ENCODE data around the gene NPHP1. TPM values are rescaled to one million over a fixed set of nuclear protein-coding genes. Genes with fewer than 3 reads are reported as not detected.

NPHP1 gene
- polyA plus RNA-seq, 1 donor from 2014 or later, result 8.0 TPM

DNA sequence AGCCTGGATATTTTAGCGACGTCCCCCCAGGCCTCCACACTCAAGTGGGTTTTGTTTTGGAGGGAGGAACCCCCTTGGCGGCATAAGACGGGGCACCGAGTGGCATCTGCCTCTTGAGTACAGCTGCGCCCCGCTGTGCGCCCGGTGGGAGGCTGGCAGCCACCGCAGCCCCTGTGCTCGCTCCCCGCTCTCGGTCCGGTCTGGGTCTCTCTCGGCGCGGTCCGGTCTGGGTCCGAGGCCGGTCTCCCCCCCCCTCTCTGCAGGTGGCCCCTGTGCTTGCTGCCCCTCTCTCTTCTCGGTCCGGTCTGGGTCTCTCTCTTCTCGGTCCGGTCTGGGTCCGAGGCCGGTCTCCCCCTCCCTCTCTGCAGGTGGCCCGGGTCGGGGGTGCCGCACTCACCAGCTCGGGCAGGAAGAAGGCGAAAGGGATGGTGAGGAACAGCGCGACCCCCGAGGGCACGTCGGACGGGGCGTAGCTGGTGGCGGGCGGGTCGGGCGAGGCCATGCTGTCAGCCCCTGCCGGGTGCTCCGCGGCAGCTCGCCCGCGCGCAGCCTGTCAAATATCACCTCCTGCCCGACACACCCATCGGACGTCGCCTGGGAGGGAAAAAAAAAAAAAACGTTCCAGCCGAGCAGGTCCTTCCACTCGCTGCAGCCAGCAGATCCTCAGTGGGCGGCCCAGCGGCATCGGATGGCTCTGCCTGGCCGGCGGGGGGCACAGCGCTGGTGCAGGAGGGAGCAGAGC is 89.4 kb downstream of the NPHP1 start, which contains the start of gene MALL:
MALL (minus strand) TSS at position 532 of the 742 bp plus-strand sequence; CDS start at position 502, 30 bp downstream.
- TF ChIP-seq EP300 (conservative IDR thresholded peaks at IDR 0.05; ENCODE audit: poor library complexity, severe bottlenecking) (no peak), SMC3 (conservative IDR thresholded peaks at IDR 0.05; ENCODE audit: poor library complexity) (no peak), EZH2 (IDR thresholded peaks at IDR 0.05; ENCODE audit: borderline replicate concordance, insufficient read depth, low read length, poor library complexity, severe bottlenecking) (no peak), RAD21 (conservative IDR thresholded peaks at IDR 0.05) (no peak), TAF1 (IDR thresholded peaks at IDR 0.05; ENCODE audit: low read depth) (no peak), CTCF (IDR thresholded peaks at IDR 0.05; ENCODE audit: poor library complexity, severe bottlenecking) (no peak), POLR2AphosphoS5 (IDR thresholded peaks at IDR 0.05) (no peak), MXI1 (conservative IDR thresholded peaks at IDR 0.05; ENCODE audit: poor library complexity, severe bottlenecking) (no peak)
- TF ChIP-seq, protein P1, sequence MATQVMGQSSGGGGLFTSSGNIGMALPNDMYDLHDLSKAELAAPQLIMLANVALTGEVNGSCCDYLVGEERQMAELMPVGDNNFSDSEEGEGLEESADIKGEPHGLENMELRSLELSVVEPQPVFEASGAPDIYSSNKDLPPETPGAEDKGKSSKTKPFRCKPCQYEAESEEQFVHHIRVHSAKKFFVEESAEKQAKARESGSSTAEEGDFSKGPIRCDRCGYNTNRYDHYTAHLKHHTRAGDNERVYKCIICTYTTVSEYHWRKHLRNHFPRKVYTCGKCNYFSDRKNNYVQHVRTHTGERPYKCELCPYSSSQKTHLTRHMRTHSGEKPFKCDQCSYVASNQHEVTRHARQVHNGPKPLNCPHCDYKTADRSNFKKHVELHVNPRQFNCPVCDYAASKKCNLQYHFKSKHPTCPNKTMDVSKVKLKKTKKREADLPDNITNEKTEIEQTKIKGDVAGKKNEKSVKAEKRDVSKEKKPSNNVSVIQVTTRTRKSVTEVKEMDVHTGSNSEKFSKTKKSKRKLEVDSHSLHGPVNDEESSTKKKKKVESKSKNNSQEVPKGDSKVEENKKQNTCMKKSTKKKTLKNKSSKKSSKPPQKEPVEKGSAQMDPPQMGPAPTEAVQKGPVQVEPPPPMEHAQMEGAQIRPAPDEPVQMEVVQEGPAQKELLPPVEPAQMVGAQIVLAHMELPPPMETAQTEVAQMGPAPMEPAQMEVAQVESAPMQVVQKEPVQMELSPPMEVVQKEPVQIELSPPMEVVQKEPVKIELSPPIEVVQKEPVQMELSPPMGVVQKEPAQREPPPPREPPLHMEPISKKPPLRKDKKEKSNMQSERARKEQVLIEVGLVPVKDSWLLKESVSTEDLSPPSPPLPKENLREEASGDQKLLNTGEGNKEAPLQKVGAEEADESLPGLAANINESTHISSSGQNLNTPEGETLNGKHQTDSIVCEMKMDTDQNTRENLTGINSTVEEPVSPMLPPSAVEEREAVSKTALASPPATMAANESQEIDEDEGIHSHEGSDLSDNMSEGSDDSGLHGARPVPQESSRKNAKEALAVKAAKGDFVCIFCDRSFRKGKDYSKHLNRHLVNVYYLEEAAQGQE (IDR thresholded peaks at IDR 0.05; ENCODE audit: borderline replicate concordance), result no peak
- Histone ChIP-seq H4K20me1 (ENCODE audit: insufficient read depth) (no peaks in the 10 kb centered on the region), H3K4me3 (ENCODE audit: low read length) (peak within 1 kb of the TSS; percentile 35), H3F3A (ENCODE audit: insufficient read depth, low read length, poor library complexity, severe bottlenecking) (no peaks in the 10 kb centered on the region), H3K9me2 (ENCODE audit: insufficient read depth, low read length) (no peaks in the 10 kb centered on the region), H2AFZ (ENCODE audit: low read depth, low read length) (no peak within 1 kb of the TSS), H3K79me2 (replicated peaks; ENCODE audit: insufficient read depth, low read length) (no peaks in the 10 kb centered on the region), H3K36me3 (ENCODE audit: insufficient read depth, low read length) (no peaks in the 10 kb centered on the region), H3K27ac (ENCODE audit: low read length) (no peak within 1 kb of the TSS), H3K4me2 (ENCODE audit: low read length) (no peak within 1 kb of the TSS), H3K9ac (ENCODE audit: low read length) (no peak within 1 kb of the TSS), H3K9me3 (ENCODE audit: low read length) (no peaks in the 10 kb centered on the region), H3K27me3 (ENCODE audit: insufficient read depth, low read depth, low read length) (peaks cover 20% of the 10 kb centered on the region)

DNA sequence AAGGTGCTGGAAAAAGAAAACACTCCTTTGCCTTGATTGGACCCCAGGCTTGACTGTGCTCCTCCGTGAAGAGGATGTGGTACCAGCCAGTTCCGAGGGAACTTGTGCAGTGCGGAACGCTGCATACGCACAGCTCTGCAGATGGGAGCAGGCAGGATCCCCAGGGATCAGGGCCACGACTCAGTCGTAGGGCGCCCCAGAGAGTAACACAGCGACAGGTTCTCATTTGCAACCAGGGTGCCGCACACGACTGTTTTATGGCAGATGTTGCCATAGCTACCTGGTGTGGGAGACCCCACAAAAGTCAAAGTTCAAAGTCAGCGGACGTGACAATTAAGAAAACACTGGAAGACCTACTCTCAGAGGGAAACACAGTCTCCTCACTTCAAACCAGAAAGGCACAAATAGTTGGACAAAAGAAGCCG is 90.0 kb downstream of the NPHP1 start:
- Histone ChIP-seq H3K36me3 (ENCODE audit: insufficient read depth, low read length) (no peaks in the 10 kb centered on the region), H3K27ac (ENCODE audit: low read length) (no peak overlapping the region), H3K4me2 (ENCODE audit: low read length) (no peak overlapping the region), H3K9ac (ENCODE audit: low read length) (no peak overlapping the region), H2AFZ (ENCODE audit: low read depth, low read length) (no peak overlapping the region), H3K9me3 (ENCODE audit: low read length) (no peaks in the 10 kb centered on the region), H3K27me3 (ENCODE audit: insufficient read depth, low read depth, low read length) (peaks cover 20% of the 10 kb centered on the region), H4K20me1 (ENCODE audit: insufficient read depth) (no peaks in the 10 kb centered on the region), H3K4me3 (ENCODE audit: low read length) (no peak overlapping the region), H3K9me2 (ENCODE audit: insufficient read depth, low read length) (no peaks in the 10 kb centered on the region), H3K79me2 (replicated peaks; ENCODE audit: insufficient read depth, low read length) (no peaks in the 10 kb centered on the region), H3F3A (ENCODE audit: insufficient read depth, low read length, poor library complexity, severe bottlenecking) (no peaks in the 10 kb centered on the region)
- TF ChIP-seq, protein P1 (IDR thresholded peaks at IDR 0.05; ENCODE audit: borderline replicate concordance), result no peak
- TF ChIP-seq CTCF (IDR thresholded peaks at IDR 0.05; ENCODE audit: poor library complexity, severe bottlenecking), result no peak
